ENCODE data around the gene RILP.

The RILP gene

GRCh38 chr17:1597861-1598342, 51.8 kb downstream of the RILP start:
- no peak for DNase-seq
